NCI-H2081 treated with DMSO at 0.1 percent for 48 hours (cell line): ENCODE results near the gene SPTBN4.
A peak's percentile ranks its signal among the peaks of the same experiment; 100 is the strongest.
"Not testable (repeated sequence)": the region's sequence is repeated elsewhere in the genome, so short reads cannot be mapped to it uniquely, and the experiment has no call there.

ENCODE experiments used
- DNase-seq: peaks from one replicate; lab custom pipeline; 2025; lab: John Stamatoyannopoulos, UW

SPTBN4 gene

DNA sequence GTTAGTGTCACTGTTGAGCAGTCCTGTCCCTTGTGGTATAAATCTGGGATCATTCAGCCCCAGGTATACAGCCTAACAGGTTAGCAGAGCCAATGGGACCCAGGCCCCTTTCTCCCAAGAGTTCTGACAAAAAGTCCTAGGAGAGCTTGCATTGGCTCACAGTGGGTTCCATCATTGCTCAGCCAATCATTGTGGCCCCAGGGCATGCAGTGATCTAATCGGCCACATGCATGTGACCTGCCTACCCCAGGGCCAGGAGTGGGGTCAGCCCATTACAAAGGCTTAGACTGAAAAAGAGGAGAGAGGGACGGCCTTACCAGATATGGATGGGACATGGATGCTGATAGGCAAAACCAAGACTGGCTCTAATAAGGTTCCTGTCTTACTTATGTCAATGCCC, 41.1 kb downstream of the SPTBN4 start:
- no peak for DNase-seq

DNA sequence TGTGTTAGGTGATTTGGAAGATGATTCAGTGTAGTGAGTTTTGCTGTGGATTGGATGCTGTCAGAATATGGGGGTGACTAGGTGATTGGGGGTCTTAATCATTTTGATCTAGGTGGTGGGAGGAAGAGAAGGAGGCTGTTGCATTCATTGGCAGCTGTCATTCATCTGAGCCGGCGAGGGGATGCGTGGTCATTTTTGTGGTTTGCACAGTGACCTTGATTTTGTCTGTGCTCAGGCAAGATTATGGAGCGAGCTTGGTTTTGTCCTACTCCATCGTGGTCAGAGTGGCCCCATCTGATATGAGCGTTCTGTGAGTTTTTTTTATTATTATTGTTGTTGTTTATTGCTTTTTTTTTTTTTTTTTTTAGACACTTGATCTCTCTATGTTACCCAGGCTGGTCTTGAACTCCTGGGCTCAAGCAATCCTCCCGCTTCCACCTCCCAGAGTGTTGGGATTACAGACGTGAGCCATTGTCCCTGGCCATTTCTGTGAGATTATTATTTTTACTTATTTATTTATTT, 42.0 kb downstream of the SPTBN4 start:
- DNase-seq, result no peak

DNA sequence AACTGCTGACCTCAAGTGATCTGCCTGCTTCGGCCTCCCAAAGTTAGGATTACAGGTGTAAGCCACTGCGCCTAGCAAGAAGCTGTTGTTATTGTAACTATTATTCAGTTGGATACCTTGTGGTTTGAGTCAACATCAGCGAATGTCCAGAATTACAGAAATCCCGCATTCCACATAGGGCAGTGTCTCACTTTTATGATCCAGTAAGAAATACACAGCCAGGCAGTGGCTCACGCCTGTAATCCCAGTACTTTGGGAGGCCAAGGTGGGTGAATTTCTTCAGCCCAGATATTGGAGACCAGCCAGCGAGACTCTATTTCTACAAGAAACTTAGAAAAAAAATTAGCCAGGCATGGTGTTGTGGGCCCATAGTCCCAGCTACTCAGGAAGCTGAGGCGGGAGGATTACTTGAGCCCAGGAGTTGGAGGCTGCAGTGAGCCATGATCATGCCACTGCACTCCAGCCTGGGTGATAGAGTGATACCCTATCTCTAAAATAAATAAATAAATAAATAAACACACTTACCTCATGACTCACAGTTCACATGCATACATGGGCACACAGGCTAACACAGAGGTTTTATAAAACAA, 43.8 kb downstream of the SPTBN4 start:
- no peak for DNase-seq

DNA sequence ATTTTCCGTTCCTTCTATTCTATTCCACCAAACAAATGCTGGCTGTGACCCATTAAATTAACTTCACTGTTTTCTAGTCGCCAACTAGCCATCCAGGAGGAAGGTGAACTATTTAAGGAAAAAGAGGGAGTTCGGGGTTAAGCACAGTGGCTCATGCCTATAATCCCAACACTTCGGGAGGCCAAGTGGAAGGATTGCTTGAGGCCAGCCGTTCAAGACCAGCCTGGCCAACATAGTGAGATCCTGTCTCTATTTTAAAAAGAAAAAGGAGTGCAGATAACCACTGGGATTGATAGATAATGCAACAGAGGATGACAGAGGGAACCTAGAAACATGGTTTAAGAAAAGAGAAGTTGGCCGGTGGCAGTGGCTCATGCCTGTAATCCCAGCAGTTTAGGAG, 44.7 kb downstream of the SPTBN4 start:
- DNase-seq, result no peak

- DNase-seq, result no peak
Observed at GRCh38 chr19:40512110-40512472, 45.3 kb downstream of the SPTBN4 start.

DNA sequence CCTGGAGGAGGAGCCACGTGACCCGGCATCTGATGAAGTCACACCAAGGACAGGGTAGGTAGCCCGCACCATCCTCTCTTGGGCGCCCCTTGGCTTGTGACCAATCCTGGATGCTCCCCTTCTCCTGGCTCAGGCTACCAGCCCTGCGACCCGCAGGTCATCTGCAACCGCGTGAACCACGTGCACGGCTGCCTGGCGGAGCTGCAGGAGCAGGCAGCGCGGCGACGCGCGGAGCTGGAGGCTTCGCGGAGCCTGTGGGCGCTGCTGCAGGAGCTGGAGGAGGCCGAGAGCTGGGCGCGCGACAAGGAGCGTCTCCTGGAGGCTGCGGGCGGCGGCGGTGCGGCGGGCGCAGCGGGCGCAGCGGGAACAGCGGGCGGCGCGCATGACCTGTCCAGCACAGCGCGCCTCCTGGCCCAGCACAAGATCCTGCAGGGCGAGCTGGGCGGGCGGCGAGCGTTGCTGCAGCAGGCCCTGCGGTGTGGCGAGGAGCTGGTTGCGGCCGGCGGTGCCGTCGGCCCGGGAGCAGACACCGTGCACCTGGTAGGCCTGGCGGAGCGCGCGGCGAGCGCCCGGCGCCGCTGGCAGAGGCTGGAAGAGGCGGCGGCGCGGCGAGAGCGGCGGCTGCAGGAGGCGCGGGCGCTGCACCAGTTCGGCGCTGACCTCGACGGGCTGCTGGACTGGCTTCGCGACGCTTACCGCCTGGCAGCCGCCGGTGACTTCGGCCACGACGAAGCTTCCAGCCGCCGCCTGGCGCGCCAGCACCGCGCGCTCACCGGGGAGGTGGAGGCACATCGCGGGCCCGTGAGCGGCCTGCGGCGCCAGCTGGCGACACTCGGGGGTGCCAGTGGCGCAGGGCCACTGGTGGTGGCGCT, 45.9 kb downstream of the SPTBN4 start:
- DNase-seq, result no peak

- DNase-seq, result no peak
Observed at GRCh38 chr19:40513345-40513678, 46.5 kb downstream of the SPTBN4 start.

- DNase-seq, result no peak
Observed at GRCh38 chr19:40513741-40514315, 47.0 kb downstream of the SPTBN4 start.

DNA sequence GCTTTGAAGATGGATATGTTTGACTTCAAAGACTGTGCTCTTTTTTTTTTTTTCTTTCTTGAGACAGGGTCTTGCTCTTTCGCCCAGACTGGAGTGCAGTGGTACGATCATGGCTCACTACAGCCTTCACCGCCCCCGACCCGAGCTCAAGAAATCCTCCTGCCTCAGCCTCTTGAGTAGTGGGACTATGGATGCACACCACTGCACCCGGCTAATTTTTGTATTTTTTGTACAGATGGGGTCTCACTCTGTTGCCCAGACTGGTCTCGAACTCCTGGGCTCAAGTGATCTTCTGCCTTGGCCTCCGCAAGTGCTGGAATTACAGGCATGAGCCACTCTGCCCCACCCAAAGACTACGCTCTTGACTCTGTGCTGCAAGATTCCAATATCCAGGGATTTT, 50.4 kb downstream of the SPTBN4 start:
- DNase-seq, result no peak

DNA sequence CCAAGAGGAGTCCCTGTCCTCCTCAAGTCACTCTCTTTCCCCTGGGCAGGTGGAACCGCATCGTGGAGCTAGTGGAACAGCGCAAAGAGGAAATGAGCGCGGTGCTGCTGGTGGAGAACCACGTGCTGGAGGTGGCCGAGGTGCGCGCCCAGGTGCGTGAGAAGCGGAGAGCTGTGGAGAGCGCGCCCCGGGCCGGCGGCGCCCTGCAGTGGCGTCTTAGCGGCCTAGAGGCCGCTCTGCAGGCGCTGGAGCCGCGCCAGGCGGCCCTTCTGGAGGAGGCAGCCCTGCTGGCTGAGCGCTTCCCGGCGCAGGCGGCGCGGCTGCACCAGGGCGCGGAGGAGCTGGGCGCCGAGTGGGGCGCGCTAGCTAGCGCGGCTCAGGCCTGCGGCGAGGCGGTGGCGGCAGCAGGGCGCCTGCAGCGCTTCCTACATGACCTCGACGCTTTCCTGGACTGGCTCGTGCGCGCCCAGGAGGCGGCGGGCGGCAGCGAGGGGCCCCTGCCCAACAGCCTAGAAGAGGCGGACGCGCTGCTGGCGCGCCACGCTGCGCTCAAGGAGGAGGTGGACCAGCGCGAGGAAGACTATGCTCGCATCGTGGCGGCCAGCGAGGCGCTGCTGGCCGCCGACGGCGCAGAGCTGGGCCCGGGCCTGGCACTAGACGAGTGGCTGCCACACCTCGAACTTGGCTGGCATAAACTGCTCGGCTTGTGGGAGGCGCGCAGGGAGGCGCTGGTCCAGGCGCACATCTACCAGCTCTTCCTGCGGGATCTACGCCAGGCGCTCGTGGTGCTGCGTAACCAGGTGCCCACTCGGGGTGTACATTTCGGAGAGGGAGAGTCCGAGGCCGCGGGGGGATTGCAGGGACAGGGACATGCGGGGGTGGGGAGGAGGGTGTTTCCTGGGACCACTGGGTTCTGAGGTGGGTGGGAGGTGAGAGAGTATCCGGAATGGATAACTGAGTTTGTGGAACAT, 52.8 kb downstream of the SPTBN4 start:
- DNase-seq, result no peak

- no peak for DNase-seq
Observed at GRCh38 chr19:40521276-40521675, 54.5 kb downstream of the SPTBN4 start.

DNA sequence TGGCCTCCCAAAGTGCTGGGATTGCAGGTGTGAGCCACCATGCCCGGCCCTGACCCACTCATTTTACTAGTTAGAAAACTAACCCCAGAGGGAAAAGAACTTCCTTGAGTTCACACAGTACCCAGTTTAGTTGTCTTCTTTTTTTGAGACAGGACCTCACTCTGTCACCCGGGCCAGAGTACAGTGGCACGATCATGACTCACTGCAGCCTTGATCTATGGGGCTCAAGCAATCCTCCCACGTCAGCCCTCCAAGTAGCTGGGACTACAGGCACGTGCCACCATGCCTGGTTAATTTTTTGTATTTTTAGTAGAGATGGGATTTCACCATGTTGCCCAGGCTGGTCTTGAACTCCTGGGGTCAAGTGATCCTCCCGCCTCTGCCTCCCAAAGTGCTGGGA, 55.1 kb downstream of the SPTBN4 start:
- DNase-seq, result not testable (repeated sequence)

DNA sequence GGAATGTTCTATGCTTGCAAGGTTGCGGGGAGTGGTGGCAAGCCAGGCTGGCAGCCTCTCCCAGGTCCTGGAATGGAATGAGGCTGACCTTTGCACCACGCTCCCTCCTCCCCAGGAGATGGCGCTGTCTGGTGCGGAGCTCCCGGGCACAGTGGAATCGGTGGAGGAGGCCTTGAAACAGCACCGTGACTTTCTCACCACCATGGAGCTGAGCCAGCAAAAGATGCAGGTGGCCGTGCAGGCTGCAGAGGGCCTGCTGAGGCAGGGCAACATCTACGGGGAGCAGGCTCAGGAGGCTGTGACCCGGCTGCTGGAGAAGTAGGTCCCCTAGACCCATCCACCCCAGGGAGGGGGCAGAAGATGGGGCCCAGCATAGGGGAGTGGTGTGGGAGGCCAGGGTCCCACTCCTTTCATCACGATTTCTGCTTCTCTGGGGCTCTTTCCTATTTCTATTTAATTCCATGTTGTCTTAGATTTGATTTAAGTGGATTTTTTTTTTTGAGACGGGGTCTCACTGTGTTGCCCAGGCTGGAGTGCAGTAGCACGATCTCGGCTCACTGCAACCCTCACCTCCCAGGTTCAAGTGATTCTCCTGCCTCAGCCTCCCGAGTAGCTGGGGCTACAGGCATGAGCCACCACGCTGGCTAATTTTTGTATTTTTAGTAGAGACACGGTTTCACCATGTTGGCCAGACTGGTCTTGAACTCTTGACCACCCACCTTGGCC, 56.7 kb downstream of the SPTBN4 start:
- DNase-seq, result no peak

DNA sequence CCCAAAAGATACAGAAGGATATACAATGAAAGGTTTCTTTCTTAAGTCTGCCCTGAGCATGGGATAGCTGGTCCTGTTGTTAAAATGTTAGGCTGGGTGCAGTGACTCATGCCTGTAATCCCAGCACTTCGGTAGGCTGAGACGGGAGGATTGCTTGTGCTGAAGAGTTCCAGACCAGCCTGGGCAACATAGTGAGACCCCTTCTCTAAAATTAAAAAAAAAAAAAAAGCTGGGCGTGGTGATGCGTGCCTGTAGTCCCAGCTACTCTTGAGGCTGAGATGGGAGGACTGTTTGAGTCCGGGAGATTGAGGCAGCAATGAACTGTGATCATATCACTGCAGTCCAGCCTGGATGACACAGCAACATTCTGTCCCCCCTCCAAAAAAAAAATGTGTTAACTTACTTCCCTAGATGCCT, 57.3 kb downstream of the SPTBN4 start:
- DNase-seq, result no peak

GRCh38 chr19:40524655-40525054, 57.9 kb downstream of the SPTBN4 start:
- DNase-seq, result no peak

- DNase-seq, result no peak
Observed at GRCh38 chr19:40525234-40526051, 58.6 kb downstream of the SPTBN4 start.

GRCh38 chr19:40528078-40528477, 61.3 kb downstream of the SPTBN4 start:
- DNase-seq, result no peak

DNA sequence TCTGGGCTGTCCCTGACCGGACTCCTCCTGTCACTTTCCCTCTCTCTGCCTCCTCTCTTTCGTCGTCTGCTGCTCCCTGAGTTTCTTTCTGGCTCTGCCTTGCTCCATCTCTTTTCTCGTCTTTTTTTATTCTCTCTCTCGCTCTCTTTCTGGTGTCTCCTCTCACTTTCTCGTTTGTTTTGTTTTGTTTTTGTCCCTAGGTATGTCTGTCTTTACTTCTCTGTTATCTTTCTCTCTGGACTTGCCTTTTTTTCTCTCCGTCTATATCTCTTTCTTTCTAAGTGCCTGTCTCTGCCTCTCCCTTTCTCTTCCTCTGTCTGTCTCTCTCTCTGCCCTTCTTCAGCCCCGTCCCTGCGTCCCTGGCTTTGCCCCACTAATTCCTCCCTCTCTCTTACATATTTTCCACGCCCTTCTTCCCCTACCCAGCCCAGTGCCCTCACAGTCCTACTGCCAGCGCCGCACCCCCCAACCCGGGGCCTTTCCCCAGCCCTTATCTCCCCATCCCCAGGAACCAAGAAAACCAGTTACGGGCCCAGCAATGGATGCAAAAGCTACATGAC, 61.8 kb downstream of the SPTBN4 start:
- no peak for DNase-seq

DNA sequence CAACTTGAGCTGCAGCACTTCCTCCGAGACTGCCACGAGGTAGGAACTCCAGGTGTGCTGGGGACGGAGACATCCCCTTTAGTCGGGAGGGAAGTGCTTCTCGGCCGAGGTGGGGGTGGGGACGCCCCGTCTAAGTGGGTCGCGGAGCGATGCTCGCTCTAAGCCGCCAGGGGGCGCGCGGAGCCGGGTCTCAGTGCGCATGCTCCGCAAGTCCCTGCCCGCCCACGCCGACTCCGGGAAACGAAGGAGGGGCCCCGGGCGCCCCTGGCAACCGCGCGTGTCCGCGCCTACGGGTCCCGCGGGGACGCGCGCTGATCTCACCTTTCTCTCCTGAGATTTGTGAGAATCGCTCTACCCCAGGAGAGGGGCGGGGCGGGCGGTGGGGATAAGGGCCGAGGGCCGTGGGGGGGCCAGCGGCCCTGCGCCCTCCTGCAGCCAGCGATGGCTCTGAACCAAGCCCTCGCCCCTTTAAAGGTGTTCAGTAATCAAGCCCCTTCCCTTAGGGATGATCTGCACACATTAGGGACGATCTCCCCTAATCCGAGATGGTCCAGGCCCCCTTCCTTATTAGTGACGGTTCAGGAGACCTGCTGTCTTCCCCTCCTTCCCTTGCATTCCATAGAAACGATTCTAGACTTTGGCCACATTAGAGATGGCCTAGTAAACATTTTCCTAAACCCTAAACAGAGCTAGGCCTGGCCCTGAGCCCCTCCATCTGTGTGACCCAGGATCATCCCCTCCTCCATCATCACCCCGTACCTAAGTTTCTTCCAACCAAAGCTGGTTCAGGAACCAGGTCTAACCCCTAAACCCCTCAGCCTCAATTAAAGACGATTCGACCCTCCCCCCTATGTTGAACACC, 62.5 kb downstream of the SPTBN4 start:
- peak; percentile 50 for DNase-seq
